NT2/D1 (cell line): Measurements from ENCODE around the gene SPOCD1.

Experiments
- YY1 ChIP-seq: IDR thresholded peaks from 2 replicates; pipeline ENCODE4 v1.6.1; 2011; ENCODE audit not compliant: insufficient read length, insufficient read depth
- ZNF274 ChIP-seq: IDR thresholded peaks from 2 replicates; pipeline ENCODE4 v1.6.1; 2011; ENCODE audit warnings: mild to moderate bottlenecking, low read depth, low read length

DNA sequence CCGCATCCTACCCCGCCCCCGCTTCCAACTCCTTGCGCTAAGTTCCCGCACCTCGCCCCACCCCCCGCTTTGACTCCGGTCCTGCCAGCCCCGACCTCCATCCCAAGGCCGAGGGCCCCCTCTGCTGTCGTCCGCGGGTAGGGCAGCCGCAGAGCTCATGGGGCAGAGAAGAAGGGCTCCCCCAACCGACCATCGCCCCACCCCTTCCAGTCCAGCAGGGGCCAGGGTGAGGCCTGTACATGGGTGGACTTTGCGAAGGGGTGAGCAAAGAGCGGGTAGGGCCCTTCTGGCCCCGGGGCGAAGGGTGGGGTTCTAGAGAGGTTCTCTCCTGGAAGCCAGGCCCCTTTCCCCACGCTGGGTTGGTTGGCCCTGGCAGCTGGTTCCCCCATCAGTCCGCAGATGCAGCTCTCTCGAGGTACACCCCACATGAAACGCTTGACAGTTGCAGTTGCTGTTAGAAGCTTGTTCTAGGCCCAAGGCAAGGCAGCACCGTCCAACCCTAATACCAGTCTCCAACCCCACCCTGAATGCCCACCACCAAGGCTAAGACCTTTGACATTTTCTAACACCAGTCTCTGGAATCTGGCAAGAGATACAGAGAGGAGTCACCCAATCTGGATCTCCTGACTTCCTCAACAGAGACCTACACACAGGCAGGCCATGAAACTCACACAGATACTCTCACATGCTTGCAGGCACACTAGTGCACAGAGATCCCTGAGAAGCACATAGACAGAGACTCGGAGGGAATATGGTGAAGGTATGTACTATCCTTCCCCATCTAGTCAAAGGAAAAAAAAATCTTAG lies 26.4 kb downstream of the SPOCD1 start:
- TF ChIP-seq ZNF274 (no peak), YY1 (no peak)
